GM18526 (cell line): ENCODE measurements around the gene TULP4.
A peak's percentile ranks its signal among the peaks of the same experiment; 100 is the strongest.

ENCODE experiments used
- POLR2A ChIP-seq: IDR thresholded peaks from 3 replicates; pipeline ENCODE4 v1.6.1; 2011; ENCODE audit not compliant: insufficient read length; ENCODE audit errors: extremely low read depth

Gene TULP4

GRCh38 chr6:158559895-158560835, 247.9 kb downstream of the TULP4 start, which contains the start of gene TMEM181:
TMEM181 (plus strand) TSS chr6:158560091; CDS start chr6:158560225, 134 bp downstream.
- peak; percentile 89 for TF ChIP-seq POLR2A

GRCh38 chr6:158560836-158561320, 248.6 kb downstream of the TULP4 start:
- TF ChIP-seq POLR2A: no peak
